Caco-2 (cell line): ENCODE results near the gene OR1J2. TPM values are rescaled to one million over a fixed set of nuclear protein-coding genes. Genes with fewer than 3 reads are reported as not detected.

Experiments used
- BruUV-seq: library from RNA; stranded (reverse); fragments of 400-500 nt; replicated peaks from 2 replicates; lab custom pipeline; 2021; lab: Mats Ljungman, UMichigan
- CTCF ChIA-PET: fragments of 300-600 bp; sonication (Branson Sonifier 250); formaldehyde crosslinking; loops from one replicate; lab custom pipeline; 2022; ENCODE audit warnings: antibody characterized with exemption; lab: Charles Lee
- POLR2A ChIA-PET: fragments of 300-600 bp; sonication (Branson Sonifier 250); formaldehyde crosslinking; loops from one replicate; lab custom pipeline; 2022; ENCODE audit warnings: antibody characterized with exemption; lab: Charles Lee
- DNase-seq, 2 experiments: peaks; one replicate each; pipeline versions ENCODE4 v3.0.0 to v3.0.0-alpha.2; 2020 to 2022
- H3K27me3 ChIP-seq: replicated peaks from 2 replicates; pipeline ENCODE4 v1.6.0; 2011; ENCODE audit warnings: low read length; ENCODE audit not compliant: control insufficient read depth, insufficient read depth
- H3K36me3 ChIP-seq: 2 replicates; pipeline ENCODE4 v1.5.1; 2011; ENCODE audit warnings: low read length; ENCODE audit not compliant: control insufficient read depth, insufficient read depth
- H3K4me1 ChIP-seq: fragments of 250-450 bp; sonication (Bioruptor Pico); 2 replicates; pipeline ENCODE4 v1.5.1; 2020; ENCODE audit warnings: mild to moderate bottlenecking
- H3K4me3 ChIP-seq: 2 replicates; pipeline ENCODE4 v1.5.1; 2011; ENCODE audit warnings: low read depth, mild to moderate bottlenecking, control low read depth, low read length
- H3K9me3 ChIP-seq: fragments of 250-450 bp; sonication (Bioruptor Pico); 2 replicates; pipeline ENCODE4 v1.5.1; 2020; ENCODE audit warnings: mild to moderate bottlenecking, moderate library complexity
- H3K27ac Mint-ChIP-seq: one replicate; pipeline ENCODE4 v1.8.0; 2022; ENCODE audit warnings: mixed read lengths; ENCODE audit not compliant: unreplicated experiment
- H3K27me3 Mint-ChIP-seq: one replicate; pipeline ENCODE4 v1.8.0; 2022; ENCODE audit warnings: mixed read lengths; ENCODE audit not compliant: insufficient read depth, unreplicated experiment
- H3K36me3 Mint-ChIP-seq: one replicate; pipeline ENCODE4 v1.8.0; 2022; ENCODE audit warnings: mild to moderate bottlenecking, mixed read lengths; ENCODE audit not compliant: insufficient read depth, unreplicated experiment
- H3K4me1 Mint-ChIP-seq: one replicate; pipeline ENCODE4 v1.8.0; 2022; ENCODE audit warnings: low read depth, mixed read lengths; ENCODE audit not compliant: unreplicated experiment
- H3K4me3 Mint-ChIP-seq: one replicate; pipeline ENCODE4 v1.8.0; 2022; ENCODE audit warnings: mild to moderate bottlenecking, moderate library complexity, mixed read lengths; ENCODE audit not compliant: unreplicated experiment
- H3K9me3 Mint-ChIP-seq: one replicate; pipeline ENCODE4 v1.8.0; 2022; ENCODE audit warnings: mixed read lengths; ENCODE audit not compliant: unreplicated experiment
- CTCF ChIP-seq, 2 experiments: fragments of 200-600 bp in 1 of 2; IDR thresholded peaks; 1 replicate in 1 of 2; 2 replicates in 1 of 2; pipeline versions ENCODE4 v1.5.1 to v1.8.0; 2011 to 2022; ENCODE audit warnings: antibody characterized with exemption in 1 of 2, control low read depth in 1 of 2, inconsistent platforms in 1 of 2, low read depth in 1 of 2, low read length in 1 of 2, mild to moderate bottlenecking in 1 of 2, moderate library complexity in 1 of 2; ENCODE audit not compliant: insufficient read depth in 1 of 2, severe bottlenecking in 1 of 2, unreplicated experiment in 1 of 2
- intact Hi-C: fragments of 100-400 bp; cut with micrococcal nuclease; formaldehyde crosslinking; loops from one replicate; pipeline ENCODE4 v1.10.0; 2022; ENCODE audit not compliant: unreplicated experiment
- total RNA-seq: library from RNA; stranded (reverse); gene quantifications from 2 replicates; pipeline ENCODE4 v1.2.3, GENCODE V29; 2022

Gene OR1J2
- total RNA-seq, 1 experiment from 2014 or later: not detected

- POLR2A ChIA-PET: no interaction called here
- Mint-ChIP-seq H3K27me3 (peaks cover 24% of the 10 kb centered on the region), H3K4me1 (no peaks in the 10 kb centered on the region), H3K4me3 (no peak overlapping the region), H3K27ac (no peak overlapping the region), H3K9me3 (no peaks in the 10 kb centered on the region), H3K36me3 (no peaks in the 10 kb centered on the region)
- Histone ChIP-seq H3K4me1 (no peaks in the 10 kb centered on the region), H3K36me3 (no peaks in the 10 kb centered on the region), H3K9me3 (no peaks in the 10 kb centered on the region), H3K4me3 (no peak overlapping the region), H3K27me3 (no peaks in the 10 kb centered on the region)
- intact Hi-C loops: no loop called here
- CTCF ChIA-PET: interaction anchor here (0.7 to 1.1 kb wide), 2 partner anchors 24 to 351 kb away, joined by 3 read pairs; no protein-coding TSS in a partner anchor
- no peak for DNase-seq
- no peak for TF ChIP-seq CTCF (IDR thresholded peaks at IDR 0.05; ENCODE audit: insufficient read depth in 1 of 2, low read depth in 1 of 2, low read length in 1 of 2, severe bottlenecking in 1 of 2, unreplicated experiment in 1 of 2)
- no TSS peak for BruUV-seq
Observed at GRCh38 chr9:122474561-122474960, 36.0 kb upstream of the OR1J2 start.

- no peak overlapping the region for H3K27ac Mint-ChIP-seq
- ChIA-PET CTCF (interaction anchor here (1.1 kb wide), 1 partner anchor 23 kb away, joined by 3 read pairs; no protein-coding TSS in a partner anchor), POLR2A (no interaction called here)
- no peaks in the 10 kb centered on the region for H3K4me1 Mint-ChIP-seq
- no peak overlapping the region for H3K4me3 Mint-ChIP-seq
- BruUV-seq: no TSS peak
- intact Hi-C loops: no loop called here
- no peak for DNase-seq
- H3K4me3 ChIP-seq: no peak overlapping the region
- peaks cover 24% of the 10 kb centered on the region for H3K27me3 Mint-ChIP-seq
- H3K9me3 Mint-ChIP-seq: no peaks in the 10 kb centered on the region
- H3K4me1 ChIP-seq: no peaks in the 10 kb centered on the region
- no peaks in the 10 kb centered on the region for H3K36me3 Mint-ChIP-seq
- no peaks in the 10 kb centered on the region for H3K36me3 ChIP-seq
- H3K27me3 ChIP-seq: no peaks in the 10 kb centered on the region
- no peak for TF ChIP-seq CTCF (IDR thresholded peaks at IDR 0.05; ENCODE audit: insufficient read depth in 1 of 2, low read depth in 1 of 2, low read length in 1 of 2, severe bottlenecking in 1 of 2, unreplicated experiment in 1 of 2)
- H3K9me3 ChIP-seq: no peaks in the 10 kb centered on the region
Observed at GRCh38 chr9:122475717-122476116, 34.9 kb upstream of the OR1J2 start.

DNA sequence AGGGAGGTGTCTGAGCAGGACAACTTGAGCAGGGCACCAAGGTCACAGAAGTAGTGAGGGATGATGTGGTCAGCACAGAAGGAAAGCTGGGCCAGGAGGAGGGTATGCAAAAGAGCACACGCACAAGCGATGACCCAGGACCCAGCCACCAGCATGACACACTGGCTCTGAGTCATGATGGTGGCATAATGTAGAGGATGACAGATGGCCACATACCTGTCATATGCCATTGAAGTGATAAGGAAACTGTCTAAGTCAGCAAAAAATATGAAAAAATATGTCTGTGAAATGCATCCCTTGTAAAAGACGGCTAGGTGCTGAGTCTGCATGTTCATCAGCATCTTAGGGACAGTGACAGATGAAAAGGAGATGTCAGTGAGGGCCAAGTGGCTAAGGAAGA, 33.3 kb upstream of the OR1J2 start:
- Mint-ChIP-seq H3K27ac (no peak overlapping the region), H3K4me1 (no peaks in the 10 kb centered on the region), H3K9me3 (no peaks in the 10 kb centered on the region), H3K4me3 (no peak overlapping the region), H3K36me3 (no peaks in the 10 kb centered on the region), H3K27me3 (peaks cover 27% of the 10 kb centered on the region)
- Histone ChIP-seq H3K4me1 (no peaks in the 10 kb centered on the region), H3K36me3 (no peaks in the 10 kb centered on the region), H3K9me3 (no peaks in the 10 kb centered on the region), H3K27me3 (no peaks in the 10 kb centered on the region), H3K4me3 (no peak overlapping the region)
- DNase-seq: no peak
- TF ChIP-seq CTCF (IDR thresholded peaks at IDR 0.05; ENCODE audit: insufficient read depth in 1 of 2, low read depth in 1 of 2, low read length in 1 of 2, severe bottlenecking in 1 of 2, unreplicated experiment in 1 of 2): no peak
- ChIA-PET POLR2A (no interaction called here), CTCF (no interaction called here)
- intact Hi-C loops: no loop called here
- no TSS peak for BruUV-seq
